NCI-H774 (cell line): ENCODE measurements around the gene LRRC74B.
"Not testable (repeated sequence)": the region's sequence is repeated elsewhere in the genome, so short reads cannot be mapped to it uniquely, and the experiment has no call there.

Experiments
- DNase-seq: peaks from one replicate; lab custom pipeline; 2025; lab: John Stamatoyannopoulos, UW

Gene LRRC74B, protein sequence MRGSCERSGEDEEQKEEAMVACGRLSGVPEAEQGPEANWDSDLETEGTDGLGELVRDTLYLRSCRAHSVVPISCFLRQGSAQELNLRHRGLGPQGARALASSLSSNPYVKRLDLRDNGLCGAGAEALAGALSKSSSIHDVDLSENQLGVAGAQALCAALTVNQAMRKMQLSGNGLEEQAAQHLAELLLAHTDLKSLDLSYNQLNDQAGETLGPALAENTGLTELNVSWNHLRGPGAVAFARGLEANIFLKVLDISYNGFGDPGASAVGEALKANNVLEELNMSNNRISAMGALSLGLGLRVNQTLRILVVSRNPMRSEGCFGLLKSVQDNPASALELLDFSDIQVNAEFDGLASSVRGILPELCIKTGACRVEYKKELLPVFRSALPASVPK

DNA sequence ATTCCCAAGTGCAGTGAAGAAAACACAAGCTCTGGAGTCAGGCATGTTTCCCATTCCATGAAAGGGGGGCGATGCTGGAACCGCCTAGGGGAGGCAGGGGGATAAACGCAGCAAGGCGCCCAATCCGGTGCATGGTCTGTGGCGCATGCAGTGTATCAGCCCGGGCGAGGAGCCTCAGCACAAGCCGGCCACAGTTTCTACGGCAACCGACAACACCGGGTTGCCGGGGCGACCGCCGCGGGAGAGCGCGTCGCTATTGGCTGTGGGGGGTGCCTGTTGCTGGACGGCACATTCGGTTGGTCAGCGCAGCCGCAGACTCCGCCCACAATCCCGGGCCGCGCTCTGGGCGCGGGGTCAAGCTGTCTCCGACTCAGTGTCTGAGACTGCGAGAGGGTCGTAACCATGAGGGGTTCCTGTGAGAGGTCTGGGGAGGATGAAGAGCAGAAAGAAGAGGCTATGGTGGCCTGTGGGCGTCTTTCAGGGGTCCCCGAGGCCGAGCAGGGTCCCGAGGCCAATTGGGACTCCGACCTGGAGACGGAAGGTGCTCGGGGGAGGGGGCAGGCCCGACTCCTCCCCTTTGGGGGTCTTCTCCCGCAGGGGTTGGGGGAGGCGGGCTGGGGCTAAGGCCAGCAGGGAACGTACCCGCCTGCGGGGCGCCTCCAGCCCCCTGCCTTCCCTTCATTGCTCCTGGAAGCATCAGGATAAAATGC is at the start of gene LRRC74B:
Gene LRRC74B, plus strand, starts transcription at position 362 of the 710 bp plus-strand sequence. Its CDS starts 41 bp downstream, at position 403.
- DNase-seq: peak; percentile 90

DNA sequence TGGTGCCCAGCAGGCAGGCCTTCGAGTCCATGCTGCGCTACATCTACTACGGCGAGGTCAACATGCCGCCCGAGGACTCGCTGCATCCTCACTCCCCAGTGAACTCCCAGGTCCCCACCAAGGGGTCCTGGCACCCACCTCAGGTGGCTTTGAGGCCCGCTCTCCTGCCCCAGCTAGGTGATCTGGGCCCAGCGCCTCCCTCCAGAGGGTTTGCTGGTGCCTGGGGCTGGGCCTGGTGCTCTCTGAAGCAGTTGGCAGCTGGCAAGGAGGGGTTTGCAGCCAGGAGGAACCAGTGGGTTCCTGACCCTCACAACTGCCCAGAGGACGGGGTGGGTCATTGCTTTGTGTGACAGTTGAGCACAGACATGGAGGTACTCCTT is 49.7 kb upstream of the LRRC74B start:
- no peak for DNase-seq

DNA sequence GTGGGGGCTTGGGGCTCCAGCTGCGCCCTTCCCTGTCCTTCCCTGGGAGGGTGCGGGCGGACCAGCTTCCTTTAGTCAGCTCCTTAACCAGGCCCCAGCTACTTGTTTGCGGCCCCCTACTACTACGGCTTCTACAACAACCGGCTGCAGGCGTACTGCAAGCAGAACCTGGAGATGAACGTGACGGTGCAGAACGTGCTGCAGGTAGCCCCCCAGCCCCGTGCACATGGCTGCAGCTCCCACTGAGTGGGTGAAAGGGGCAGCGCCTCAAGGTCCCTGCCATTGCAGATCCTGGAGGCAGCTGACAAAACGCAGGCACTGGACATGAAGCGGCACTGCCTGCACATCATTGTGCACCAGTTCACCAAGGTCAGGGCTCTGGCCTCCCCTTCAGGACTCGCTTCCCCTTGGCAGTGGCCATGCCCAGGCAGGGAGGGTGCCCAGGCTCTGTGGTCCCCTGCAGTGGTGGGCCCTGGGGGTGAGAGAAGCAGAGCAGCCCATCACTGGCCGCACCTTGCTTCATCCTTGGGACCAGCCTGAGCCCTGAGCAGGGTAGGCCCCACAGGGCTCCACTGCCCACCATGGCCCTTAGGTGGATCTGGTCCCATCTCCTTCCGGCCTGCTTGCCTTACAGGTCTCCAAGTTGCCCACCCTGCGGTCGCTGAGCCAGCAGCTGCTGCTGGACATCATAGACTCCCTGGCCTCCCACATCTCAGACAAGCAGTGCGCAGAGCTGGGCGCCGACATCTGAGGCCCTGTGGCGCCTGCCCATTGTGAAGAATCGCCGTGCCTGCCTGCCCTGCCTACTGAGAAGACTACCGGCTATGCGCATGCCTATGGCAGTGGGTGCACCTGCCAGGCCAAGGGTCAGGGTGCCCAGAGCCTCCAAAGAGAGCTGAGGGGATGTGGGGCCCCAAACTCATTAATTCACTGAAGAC is 48.9 kb upstream of the LRRC74B start:
- no peak for DNase-seq

DNA sequence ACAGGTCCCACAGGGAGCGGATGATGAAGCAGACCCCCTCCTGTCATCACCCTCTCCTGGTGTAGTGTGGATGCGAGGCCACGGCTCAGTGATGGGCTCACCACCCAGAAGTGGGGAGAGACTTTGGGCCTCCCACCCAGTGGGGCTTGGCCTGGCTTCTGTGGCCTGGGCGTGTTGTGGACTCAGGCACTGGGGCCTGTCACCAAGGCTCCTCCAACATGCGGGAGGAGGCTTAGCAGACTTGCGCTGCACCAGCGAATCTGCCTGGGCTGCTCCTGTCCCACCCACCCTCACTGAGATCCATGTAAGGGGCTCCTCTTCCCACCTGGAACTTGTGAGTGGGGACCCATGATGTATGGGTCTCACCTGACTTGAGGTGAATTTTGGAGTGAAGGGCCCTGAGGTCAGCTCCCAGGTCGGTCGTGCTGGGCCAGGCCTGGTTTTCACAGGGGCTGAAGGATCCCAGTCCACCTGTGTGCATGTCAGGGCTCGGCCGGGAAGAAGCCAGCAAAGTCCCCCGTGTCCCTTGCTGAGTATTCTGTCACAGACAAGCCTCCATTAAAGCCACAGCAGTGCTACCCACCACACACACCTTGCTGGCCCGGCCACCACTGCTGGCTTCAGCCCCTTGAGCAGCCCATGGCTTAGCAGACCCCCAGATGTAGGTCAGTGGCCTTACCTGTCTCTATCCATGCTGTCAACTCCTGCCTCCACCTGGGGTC is 48.0 kb upstream of the LRRC74B start:
- no peak for DNase-seq

DNA sequence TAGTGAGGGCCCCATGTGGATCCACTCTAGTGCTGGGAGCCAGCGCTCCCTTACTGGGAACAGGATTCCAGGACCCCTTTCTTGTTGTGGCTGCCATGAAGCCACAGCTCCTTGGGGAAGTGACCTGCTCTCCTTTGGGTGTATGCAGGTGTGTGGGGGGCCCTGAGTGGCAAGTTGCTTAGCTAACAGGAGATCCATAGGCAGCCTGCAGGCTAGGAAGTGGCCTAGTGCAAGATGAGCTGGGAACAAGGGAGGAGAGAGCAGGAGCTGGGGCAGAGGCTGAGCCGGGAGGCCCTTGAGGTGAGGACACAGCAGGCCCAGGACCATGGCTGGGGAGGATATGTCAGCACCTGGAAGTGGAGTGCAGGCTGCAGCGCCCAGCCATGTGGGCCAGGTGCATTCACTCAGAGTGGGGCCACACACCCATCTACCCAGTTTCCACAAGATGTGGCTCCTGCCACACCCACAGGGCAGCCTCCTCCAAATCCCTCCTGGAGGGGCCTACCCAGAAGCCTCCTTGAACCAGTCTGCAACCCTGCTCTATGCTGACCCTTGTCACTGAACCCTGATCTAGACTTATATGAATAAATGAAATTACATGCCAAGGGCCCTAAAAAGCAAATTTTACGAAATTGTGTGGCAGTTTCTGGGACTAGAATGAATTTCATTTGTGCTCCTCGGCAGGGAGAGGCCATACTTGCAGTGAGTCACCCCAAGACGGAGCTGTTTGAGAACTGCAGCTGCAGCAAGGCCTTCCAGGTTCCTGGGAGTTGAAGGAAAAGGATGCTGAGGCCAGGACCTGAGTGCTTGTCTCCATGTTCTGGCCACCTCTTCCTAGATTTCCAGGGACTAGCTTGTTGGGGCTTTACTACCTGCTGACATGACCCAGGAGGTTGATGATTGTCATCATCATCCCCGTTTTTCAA is 47.1 kb upstream of the LRRC74B start:
- no peak for DNase-seq

DNA sequence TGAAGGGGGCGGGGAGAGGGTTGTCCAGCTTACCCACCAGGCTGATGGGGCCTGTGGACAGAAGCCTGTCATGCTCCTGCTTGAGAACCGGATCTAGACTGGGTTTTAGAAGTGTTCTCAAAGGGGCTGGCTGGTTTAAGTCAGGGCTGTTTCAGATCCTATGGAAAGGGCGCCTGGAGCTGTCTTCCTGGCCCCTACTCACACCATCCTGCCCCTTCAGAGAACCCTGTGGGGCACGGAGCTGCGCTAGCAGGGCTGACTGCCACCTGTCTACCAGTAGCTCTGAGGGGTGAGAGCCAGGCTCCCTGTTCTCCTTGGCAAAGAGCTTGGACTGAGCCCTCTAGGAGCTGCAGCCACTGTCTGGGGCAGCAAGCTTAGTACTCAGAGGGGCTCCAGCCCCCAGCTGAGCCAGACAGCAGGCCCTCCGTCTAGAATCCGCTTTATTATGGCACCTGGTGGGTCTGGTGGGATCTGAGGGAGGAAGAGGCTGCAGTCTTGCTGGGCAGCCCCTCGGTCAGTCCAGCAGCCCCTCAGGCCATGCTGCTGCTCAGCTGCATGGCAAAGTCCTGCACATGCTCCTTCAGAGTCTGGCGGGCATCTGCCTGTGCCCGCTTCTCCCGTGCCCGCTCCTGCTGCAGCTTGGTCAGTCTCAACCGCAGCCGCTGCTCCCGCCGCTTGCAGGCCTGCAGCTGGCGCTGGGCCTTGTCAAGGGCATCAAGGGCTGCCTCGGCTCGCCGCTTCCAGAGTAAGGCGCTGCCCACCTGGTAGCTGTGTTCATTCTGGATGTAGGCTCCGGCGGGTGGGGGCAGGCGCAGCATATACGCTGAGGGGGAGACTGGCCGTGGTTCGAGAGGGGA is 46.2 kb upstream of the LRRC74B start:
- DNase-seq: no peak

DNA sequence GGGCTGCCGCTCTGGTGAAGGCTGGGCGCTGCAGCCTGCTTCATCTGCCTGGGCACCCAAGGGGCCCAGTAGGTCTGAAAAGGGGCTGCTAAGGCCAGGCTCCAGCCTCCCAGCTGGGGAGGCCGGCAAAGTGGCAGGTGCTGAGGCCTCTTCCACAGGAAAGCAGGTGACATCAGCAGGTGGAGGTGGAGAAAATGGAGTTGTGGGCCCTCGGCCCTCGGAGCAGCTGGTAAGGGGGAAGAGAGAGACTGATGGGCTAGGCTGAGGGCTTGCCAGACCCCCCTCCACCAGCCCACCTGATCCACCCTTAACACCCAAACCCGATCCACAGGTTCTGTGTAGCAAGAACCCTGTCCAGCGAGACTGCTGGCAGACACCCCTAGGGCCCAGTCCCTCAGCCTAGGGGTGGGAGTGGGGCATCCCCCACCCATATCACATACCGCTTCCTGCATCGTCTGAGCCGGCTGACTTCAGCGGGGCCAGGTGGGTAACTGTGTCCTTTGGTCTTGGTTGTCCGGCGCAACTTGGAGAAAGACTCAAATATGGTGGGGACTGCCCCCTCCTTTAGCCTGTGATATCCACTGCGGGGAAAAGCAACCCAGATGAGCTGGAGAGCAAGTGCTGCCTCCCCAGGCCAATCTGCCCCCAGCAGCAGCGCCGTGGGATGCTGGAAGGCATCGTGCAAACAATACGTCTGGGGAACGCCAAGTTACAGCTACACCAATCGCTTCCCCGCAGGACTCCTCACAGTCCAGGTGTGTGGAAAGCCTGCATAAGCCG is 45.3 kb upstream of the LRRC74B start:
- no peak for DNase-seq

DNA sequence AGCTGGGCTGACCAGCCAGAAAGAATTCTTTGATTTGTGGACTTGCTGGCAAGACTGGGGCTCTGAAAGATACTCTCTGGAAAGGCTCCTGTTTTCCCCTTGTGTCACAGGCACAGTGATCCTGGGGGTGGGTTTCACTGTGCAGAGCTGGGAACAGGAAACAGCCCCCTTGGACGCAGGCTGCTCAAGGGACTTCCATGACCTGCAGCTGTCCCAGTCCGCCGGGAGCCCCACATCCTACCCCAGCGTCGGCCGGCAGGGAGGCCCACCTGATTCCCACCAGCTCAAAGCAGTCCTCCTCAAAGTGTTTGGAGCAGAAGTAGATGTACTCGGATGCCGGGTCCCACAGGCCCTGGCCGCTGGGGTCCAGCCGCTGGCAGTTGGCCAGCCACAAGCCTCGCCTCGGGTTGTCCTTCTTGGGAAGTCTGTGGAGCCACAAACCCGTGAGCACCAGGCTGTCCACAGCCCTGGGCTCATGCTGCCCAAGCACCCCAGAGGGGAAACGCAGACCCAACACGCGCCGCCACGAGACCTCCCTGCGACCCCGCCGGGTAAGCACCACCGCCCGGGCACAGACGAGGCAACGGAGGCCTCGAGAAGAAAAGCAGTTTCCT is 44.7 kb upstream of the LRRC74B start:
- DNase-seq: no peak

DNA sequence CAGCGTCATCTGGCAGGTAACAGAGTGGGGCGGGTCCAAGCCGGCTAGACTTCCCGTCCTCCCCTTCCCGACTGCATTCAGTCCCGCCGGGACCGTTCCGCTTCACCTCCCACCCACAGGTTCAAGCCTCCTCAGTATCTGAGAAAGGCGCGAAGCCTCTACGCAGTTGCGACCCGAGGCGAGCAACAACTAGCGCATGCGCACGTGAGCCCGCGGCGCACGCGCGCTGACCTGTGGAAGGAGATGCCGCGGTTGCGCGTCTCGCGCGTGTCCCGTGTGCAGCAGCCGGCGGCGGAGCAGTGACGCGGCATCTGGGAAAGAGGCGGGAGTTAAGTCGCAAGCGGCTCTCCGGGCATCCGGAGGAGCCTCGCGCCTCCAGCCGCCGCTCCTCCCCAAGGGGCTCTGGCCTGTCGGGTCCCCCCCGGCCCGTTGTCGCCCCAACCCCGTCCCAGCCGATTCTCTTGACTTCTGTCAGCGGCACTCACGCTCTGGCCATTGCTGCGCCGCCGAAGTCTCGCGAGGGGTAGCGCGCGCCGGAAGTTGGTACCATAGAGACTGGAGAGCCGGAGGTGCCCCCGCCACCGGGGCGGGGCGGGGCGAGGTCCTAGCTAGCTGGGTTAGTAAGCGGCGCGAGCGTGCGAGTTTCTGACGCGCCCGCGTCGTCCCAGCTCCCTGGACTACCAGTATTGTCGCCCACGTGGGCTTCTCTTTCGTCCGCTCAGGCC is 44.0 kb upstream of the LRRC74B start, which contains the start of gene THAP7:
Gene THAP7, minus strand, starts transcription at position 518 of the 725 bp plus-strand sequence. Its CDS starts 207 bp downstream, at position 311.
- DNase-seq: peak; percentile 92

DNA sequence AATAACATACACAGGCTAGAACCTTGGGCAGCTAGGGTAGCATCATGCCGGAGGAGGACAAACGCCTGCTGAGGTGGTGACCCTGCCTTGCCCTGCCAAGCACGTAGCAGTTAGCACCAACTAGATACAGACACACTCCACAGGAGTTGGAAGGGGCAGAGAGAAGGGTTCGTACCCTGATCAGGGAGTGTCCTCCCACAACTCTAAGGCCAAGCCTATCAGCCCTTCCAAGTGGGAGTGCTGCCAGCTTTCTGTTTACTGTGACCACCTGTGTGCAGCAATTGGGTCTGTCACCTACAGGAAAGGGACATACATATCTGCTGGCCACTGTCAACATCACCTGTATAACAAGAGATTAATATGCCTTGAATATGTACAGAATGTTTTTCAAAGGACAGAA is 42.0 kb upstream of the LRRC74B start:
- DNase-seq: no peak

DNA sequence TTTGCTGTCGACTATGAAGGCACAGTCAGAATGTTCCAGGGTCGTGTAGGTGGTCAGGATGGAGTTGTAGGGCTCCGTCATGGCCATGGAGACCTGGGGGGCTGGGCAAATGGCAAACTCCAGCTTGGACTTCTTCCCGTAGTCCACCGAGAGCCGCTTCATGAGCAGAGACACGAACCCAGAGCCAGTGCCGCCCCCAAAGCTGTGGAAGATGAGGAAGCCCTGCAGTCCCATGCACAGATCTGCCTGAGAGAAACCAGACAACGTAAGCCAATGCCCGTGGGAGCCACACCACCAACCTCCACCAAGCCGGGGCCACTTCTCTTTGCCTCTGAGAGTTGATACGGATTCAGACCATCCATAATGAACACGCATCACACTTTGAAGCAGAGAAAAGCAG is 36.5 kb upstream of the LRRC74B start:
- DNase-seq: not testable (repeated sequence)

DNA sequence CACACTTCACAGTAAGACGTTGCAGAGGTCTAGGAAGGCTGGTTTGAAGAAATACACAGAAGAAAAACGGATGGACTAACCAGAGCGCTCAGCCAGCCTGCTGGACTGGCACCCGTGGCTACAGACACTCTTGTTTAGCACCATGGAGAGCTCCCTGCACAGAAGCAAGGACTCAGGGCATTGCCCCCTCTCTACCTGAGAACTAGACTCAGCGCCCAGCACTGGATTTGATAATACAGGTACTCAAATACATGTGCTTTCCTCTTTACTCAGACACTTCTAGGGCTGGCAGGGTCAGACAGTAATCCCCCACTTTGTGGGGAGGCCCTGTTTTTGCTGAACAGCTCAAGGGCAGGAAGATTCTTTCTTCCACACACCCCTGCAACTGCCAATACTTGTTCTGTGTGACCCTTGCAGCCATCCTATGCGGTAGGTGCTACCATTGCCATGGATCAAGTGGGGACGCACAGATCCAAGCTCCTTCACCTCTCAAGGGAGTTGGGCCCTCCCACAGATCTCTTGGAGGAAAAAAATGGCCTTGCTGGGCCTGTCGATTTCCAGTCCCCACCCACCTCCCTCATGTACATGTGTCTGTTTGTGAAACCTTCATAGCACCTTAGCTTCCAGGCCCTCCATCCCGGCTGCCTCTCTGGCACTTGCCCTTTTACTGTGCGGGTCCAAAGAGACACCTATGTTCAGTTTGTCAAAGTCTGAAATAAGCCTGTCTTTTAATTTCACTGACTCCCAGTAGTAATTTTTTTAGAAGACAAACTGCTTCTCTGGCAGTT is 35.9 kb upstream of the LRRC74B start:
- DNase-seq: no peak

DNA sequence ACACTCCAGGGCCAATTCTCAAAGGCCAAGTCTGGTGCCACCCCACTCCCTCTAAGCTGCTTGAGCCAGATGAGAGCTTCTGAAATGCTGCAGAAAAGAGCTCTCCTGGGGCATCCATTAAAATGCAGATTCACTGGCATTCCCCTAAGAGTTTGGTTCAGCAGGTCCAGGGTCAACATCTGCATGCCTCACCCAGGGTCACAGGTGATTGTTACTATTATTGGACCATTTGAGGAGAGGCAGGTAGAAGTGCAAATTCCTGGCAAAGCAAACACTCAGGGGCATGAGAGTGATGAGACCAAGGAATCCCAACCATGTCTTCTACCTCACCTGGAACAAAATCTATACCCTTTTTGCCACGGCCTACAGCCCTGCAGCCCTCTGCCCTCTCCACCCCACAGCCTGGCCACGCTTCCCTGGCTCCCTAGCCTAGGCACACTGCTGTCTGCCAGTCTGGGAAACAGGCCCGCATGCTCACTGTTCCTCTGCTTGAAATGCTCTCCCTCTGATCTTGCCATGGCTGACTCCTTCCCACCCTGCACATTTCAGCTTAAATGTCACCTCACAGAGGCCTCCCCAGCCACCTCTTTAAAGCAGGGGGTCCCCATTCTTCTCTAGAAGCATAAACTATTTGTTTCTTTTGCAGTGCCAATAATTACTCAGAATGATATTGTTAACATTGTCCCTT is 35.2 kb upstream of the LRRC74B start:
- DNase-seq: no peak

DNA sequence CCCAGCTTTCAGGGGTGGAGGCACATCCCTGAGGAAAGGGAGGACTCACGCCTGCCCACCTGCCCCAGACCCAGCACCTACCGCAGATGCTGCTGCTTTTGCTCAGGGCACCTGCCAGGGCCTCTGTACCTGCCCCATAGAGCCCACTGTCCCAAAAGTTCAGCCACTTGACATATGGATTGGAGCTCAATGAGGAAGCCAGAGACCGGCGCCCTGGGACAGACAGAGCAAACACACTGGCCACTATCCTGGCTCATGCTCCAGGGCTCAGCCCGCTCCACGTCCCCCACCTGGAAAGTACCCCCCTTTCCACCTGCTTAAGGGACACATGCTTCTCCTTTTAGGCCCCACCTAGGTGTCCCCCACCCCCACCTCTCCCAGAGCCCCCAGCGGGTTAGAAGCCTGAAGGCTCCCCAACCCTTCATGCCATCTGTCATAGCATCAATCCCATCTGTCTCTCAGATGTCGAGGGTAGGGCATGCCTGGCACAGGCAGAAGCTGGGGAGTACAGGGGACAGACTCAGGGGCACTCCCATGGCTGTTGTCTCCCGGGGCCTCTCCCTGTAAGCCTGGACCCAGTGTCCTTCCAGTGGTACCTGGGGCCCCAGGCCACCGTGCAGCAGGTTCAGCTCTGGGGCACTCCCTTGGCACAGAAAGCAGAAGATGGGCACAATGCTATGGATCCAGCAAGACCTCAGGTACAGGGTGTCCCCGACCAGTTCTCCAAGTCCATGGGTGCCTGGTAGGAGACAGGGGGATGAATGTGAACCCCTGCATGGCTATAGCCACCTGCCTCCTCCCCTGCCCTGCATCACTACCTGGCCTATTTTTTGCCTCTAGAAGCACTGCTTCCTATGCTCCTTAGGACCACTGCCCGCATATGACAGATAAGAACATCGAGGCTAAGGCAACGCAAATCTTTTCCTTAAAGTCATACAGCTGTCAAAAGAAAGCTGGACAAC is 33.0 kb upstream of the LRRC74B start:
- no peak for DNase-seq

DNA sequence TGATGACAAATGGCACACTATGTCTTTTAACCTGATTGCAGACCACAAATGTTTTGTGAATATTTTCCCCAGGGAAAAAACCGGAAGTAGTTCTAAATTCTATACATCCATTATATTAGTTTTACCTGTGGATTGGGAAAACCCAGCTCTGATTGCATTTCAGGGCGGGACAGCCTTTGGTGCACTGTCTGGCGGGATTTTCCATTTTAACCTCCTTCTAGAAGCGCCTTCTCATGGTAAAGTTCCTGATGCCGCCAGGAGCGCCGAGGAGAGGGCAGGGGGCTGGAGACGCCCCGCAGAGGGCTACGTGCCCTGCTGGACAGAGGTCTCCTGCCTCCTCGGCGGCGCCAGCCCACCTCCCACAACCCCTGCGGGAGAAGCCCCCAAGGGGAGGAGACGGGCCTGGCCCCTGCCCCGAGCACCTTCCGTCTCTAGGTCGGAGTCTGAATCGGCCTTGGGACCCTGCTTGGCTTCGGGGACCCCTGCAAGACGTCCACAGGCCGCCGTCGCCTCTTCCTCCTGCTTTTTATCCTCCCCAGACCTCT is 32.0 kb upstream of the LRRC74B start:
- DNase-seq: no peak
